ENCODE data around the gene DPH5.

- no peak for TF ChIP-seq CTCF (IDR thresholded peaks at IDR 0.05)
- TF ChIP-seq POLR2A (IDR thresholded peaks at IDR 0.05): no peak
Measured at GRCh38 chr1:100969327-100969726, 56.3 kb downstream of the DPH5 start.
